ENCODE measurements around the gene CLTCL1. TPM values are rescaled to one million over a fixed set of nuclear protein-coding genes. Genes with fewer than 3 reads are reported as not detected.
"Not testable (repeated sequence)": the region's sequence is repeated elsewhere in the genome, so short reads cannot be mapped to it uniquely, and the experiment has no call there.

CLTCL1 gene
- total RNA-seq (2012; rRNA removed) = 8.1 and 12.7 TPM in 2 replicates

DNA sequence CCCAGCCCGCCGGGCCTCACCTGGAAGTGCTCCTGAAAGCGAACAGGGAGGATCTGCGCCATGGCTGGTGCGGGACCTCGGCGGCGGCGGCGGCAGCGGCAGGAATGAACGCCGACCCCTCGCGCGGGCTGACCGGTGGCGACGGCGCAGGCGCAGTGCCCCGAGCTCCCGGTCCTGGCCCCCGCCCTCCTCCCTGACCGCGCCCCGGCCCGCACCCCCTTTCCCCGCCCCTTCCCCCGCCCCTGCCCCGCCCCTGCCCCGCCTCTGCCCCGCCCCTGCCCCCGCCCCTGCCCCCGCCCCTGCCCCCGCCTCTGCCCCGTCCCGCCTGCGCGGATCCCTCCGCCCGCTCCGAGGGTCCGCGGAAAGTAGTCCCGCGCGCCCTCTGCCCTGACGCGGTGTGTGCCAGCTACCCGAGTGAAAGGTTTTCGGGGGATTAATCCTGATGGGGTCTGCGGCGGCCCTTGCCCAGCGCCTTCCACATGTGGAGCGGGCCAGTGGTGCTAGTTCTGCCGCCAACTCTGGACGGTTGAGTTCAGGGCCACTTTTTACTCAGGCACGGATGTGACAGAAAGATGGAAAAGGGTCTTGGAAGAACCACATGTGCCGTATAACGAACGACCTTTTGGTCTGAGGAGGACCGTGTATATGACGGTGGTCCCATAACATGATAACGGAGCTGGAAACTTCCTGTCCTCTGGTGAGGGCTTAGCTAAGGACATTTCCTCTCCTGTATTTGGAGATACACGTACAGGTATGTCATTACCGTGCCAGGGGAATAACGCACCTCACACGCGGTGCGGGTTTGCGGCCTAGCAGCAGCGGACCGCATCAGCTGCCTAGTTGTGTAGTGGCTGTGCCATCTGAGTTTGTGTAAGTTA is at the start of gene CLTCL1:
CLTCL1 (minus strand) TSS at position 140 of the 878 bp plus-strand sequence; CDS start at position 62, 78 bp downstream.
- Histone ChIP-seq H3K4me3 (ENCODE audit: low read length) (peak within 1 kb of the TSS; percentile 88), H3K4me1 (ENCODE audit: control insufficient read depth, insufficient read depth, low read length) (peaks cover 45% of the 10 kb centered on the region)

DNA sequence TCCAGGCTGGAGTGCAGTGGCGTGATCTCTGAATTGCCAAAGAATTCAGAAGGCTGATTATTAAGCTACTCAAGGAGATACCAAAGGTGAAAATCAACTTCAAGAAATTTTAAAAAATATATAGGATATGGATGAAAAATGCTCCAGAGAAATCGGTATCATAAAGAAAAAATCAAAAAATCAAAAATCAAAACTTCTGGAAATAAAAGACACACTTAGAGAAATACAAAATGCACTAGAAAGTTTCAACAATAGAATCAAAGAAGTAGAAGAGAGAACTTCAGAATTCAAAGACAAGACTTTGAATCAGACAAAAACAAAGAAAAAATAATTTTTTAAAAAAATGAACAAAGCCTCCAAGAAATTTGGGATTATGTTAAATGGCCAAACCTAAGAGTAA is 45.6 kb upstream of the CLTCL1 start:
- Histone ChIP-seq H3K9me3 (replicated peaks; ENCODE audit: low read length) (no peaks in the 10 kb centered on the region), H3K27me3 (ENCODE audit: control insufficient read depth, insufficient read depth, low read length) (no peaks in the 10 kb centered on the region), H3K36me3 (ENCODE audit: insufficient read depth, low read length) (peaks cover 36% of the 10 kb centered on the region)

More for the DNA sequence above, at the start of gene CLTCL1:
- H3K4me2 ChIP-seq (ENCODE audit: low read length) = peak within 1 kb of the TSS; percentile 87
- peak within 1 kb of the TSS; percentile 88 for H3K9ac ChIP-seq (ENCODE audit: low read depth, low read length)
- no peaks in the 10 kb centered on the region for H3K9me3 ChIP-seq (replicated peaks; ENCODE audit: low read length)
- no peaks in the 10 kb centered on the region for H3K27me3 ChIP-seq (ENCODE audit: control insufficient read depth, insufficient read depth, low read length)
- no peaks in the 10 kb centered on the region for H3K36me3 ChIP-seq (ENCODE audit: insufficient read depth, low read length)

DNA sequence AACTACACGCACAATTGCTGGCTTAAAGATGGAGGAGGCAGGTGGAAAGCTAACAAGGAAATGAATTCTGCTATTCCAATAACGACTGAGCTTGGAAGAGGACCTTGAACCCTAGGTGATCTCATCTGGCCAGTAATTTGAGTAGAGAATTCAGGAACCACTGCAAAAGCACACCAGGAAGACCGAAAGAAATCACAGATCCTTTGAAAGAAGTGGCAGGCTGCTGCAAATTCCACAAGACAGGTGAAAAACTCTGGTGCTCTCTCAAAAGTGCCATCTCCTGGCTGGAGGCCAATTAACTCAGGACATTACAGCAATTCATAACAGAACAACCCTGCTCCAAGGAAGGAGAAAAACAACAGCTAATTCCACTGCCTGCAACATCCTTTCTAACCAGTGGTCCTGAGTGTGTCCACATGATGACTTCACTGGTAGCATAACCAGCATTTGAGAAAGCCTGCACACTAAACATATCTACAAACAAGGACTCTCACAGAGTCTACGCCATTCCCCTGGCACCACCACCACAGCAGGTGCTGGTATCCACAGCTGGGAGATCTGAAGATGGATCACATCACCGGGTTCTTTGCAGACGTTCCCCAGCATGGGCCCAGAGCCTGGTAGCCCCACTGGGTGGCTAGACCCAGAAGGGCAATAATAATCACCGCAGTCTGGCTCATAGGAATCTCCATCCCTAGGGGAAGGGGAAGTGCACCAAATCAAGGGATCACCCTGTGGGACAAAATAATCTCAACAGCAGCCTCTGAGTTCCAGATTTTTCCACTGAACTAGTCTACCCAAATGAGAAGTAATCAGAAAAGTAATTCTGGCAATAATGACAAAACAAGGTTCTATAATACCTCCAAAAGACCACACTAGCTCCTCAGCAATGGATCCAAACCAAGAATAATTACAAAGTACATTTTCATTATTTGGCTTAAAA is 44.9 kb upstream of the CLTCL1 start:
- H3K9me3 ChIP-seq (replicated peaks; ENCODE audit: low read length) = no peaks in the 10 kb centered on the region
- H3K27me3 ChIP-seq (ENCODE audit: control insufficient read depth, insufficient read depth, low read length) = no peaks in the 10 kb centered on the region
- no peak overlapping the region for H3K4me2 ChIP-seq (ENCODE audit: low read length)
- no peak overlapping the region for H3K4me3 ChIP-seq (ENCODE audit: low read length)
- no peaks in the 10 kb centered on the region for H3K4me1 ChIP-seq (ENCODE audit: control insufficient read depth, insufficient read depth, low read length)
- H3K36me3 ChIP-seq (ENCODE audit: insufficient read depth, low read length) = peaks cover 42% of the 10 kb centered on the region
- H3K9ac ChIP-seq (ENCODE audit: low read depth, low read length) = no peak overlapping the region

More for the DNA sequence above, 45.6 kb upstream of the CLTCL1 start:
- no peaks in the 10 kb centered on the region for H3K4me1 ChIP-seq (ENCODE audit: control insufficient read depth, insufficient read depth, low read length)
- H3K9ac ChIP-seq (ENCODE audit: low read depth, low read length) = no peak overlapping the region
- no peak overlapping the region for H3K4me3 ChIP-seq (ENCODE audit: low read length)
- H3K4me2 ChIP-seq (ENCODE audit: low read length) = no peak overlapping the region

DNA sequence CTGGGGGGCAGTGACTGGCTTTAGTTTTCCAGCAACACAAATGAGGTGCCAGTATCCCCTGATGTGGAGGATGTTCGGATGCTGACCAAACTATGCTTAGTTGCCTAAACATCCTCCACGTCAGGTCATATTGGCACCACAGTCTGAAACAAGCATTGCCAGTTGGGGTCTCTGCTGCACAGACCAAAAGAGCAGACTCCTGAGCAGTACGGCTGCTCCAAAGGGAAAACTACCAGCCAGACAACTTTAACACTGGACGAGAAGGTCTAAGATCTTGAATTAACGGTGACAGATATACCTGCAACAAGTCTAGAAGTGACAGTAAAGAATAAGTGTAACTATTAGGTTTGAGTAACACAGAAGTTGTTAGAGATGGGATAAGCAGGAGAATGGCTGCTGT is 40.5 kb upstream of the CLTCL1 start:
- Histone ChIP-seq H3K9me3 (replicated peaks; ENCODE audit: low read length) (no peaks in the 10 kb centered on the region), H3K9ac (ENCODE audit: low read depth, low read length) (no peak overlapping the region), H3K36me3 (ENCODE audit: insufficient read depth, low read length) (peaks cover 62% of the 10 kb centered on the region), H3K4me2 (ENCODE audit: low read length) (no peak overlapping the region), H3K27me3 (ENCODE audit: control insufficient read depth, insufficient read depth, low read length) (no peaks in the 10 kb centered on the region), H3K4me1 (ENCODE audit: control insufficient read depth, insufficient read depth, low read length) (no peaks in the 10 kb centered on the region), H3K4me3 (ENCODE audit: low read length) (no peak overlapping the region)

DNA sequence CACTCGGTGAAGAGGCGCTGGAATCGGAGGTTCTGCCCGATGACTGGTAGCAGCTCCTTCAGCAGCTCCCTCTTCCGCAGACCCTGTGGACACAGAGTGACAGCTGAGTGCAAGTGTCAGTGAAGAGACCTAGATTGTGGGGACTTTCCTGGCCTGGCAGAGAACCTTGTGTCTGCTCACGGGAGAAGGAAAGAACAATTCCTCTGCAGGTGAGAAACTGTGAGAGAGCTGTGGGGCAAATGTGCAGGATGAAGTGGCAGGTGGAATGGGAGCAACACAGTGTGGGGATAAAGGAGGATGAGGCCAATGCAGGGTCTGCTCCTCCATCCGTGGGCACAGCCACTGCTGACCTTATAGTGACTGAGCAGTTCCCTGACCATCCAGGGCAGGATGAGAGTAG is 40.0 kb upstream of the CLTCL1 start:
- no peak overlapping the region for H3K9ac ChIP-seq (ENCODE audit: low read depth, low read length)
- no peak overlapping the region for H3K4me3 ChIP-seq (ENCODE audit: low read length)
- peaks cover 58% of the 10 kb centered on the region for H3K36me3 ChIP-seq (ENCODE audit: insufficient read depth, low read length)
- H3K4me1 ChIP-seq (ENCODE audit: control insufficient read depth, insufficient read depth, low read length) = no peaks in the 10 kb centered on the region
- H3K9me3 ChIP-seq (replicated peaks; ENCODE audit: low read length) = no peaks in the 10 kb centered on the region
- no peaks in the 10 kb centered on the region for H3K27me3 ChIP-seq (ENCODE audit: control insufficient read depth, insufficient read depth, low read length)
- H3K4me2 ChIP-seq (ENCODE audit: low read length) = no peak overlapping the region

GRCh38 chr22:19330865-19331418 is 39.4 kb upstream of the CLTCL1 start:
- no peak overlapping the region for H3K4me2 ChIP-seq (ENCODE audit: low read length)
- peaks cover under 1% of the 10 kb centered on the region for H3K4me1 ChIP-seq (ENCODE audit: control insufficient read depth, insufficient read depth, low read length)
- no peaks in the 10 kb centered on the region for H3K9me3 ChIP-seq (replicated peaks; ENCODE audit: low read length)
- no peaks in the 10 kb centered on the region for H3K27me3 ChIP-seq (ENCODE audit: control insufficient read depth, insufficient read depth, low read length)
- H3K4me3 ChIP-seq (ENCODE audit: low read length) = no peak overlapping the region
- no peak overlapping the region for H3K9ac ChIP-seq (ENCODE audit: low read depth, low read length)
- H3K36me3 ChIP-seq (ENCODE audit: insufficient read depth, low read length) = peaks cover 52% of the 10 kb centered on the region

- H3K27me3 ChIP-seq (ENCODE audit: control insufficient read depth, insufficient read depth, low read length); H3K4me1 ChIP-seq (ENCODE audit: control insufficient read depth, insufficient read depth, low read length); H3K9ac ChIP-seq (ENCODE audit: low read depth, low read length); H3K4me3 ChIP-seq (ENCODE audit: low read length); H3K4me2 ChIP-seq (ENCODE audit: low read length); H3K9me3 ChIP-seq (replicated peaks; ENCODE audit: low read length): not testable (repeated sequence)
- peaks cover 48% of the 10 kb centered on the region for H3K36me3 ChIP-seq (ENCODE audit: insufficient read depth, low read length)
These were observed 38.7 kb upstream of the CLTCL1 start for GRCh38 chr22:19330205-19330604.

- Histone ChIP-seq H3K36me3 (ENCODE audit: insufficient read depth, low read length) (peaks cover 44% of the 10 kb centered on the region), H3K4me1 (ENCODE audit: control insufficient read depth, insufficient read depth, low read length) (peaks cover 13% of the 10 kb centered on the region), H3K9ac (ENCODE audit: low read depth, low read length) (no peak overlapping the region), H3K9me3 (replicated peaks; ENCODE audit: low read length) (no peaks in the 10 kb centered on the region), H3K27me3 (ENCODE audit: control insufficient read depth, insufficient read depth, low read length) (no peaks in the 10 kb centered on the region), H3K4me3 (ENCODE audit: low read length) (no peak overlapping the region), H3K4me2 (ENCODE audit: low read length) (no peak overlapping the region)
These were observed 37.9 kb upstream of the CLTCL1 start for GRCh38 chr22:19329454-19329853.

DNA sequence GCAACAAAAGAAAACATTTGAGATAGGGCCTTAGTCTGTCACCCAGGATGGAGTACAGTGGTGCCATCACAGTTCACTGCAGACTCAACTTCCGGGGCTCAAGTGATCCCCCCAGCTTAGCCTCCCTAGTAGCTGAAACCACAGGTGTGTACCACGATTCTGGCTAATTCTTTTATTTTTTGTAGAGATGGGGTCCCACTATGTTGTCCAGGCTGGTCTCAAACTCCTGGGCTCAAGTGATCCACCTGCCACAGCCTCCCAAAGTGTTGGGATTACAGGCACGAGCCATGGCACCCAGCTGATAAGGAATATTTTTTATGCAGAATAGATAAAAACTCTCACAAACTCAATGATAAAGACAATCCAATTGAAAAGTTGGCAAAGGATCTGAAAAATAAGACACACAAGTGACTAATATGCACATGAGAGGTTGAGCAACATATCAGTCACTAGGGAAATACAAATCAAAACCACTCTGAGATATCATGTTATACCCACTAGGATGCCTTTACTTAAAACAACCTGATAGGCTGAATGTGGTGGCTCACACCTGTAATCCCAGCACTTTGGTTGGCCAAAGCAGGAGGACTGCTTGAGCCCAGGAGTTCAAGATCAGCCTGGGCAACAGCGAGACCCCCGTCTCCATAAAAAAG is 33.9 kb upstream of the CLTCL1 start:
- no peak overlapping the region for H3K9ac ChIP-seq (ENCODE audit: low read depth, low read length)
- H3K9me3 ChIP-seq (replicated peaks; ENCODE audit: low read length) = no peaks in the 10 kb centered on the region
- peak overlapping the region; percentile 1 for H3K4me2 ChIP-seq (ENCODE audit: low read length)
- peaks cover 20% of the 10 kb centered on the region for H3K36me3 ChIP-seq (ENCODE audit: insufficient read depth, low read length)
- no peaks in the 10 kb centered on the region for H3K27me3 ChIP-seq (ENCODE audit: control insufficient read depth, insufficient read depth, low read length)
- peak overlapping the region; percentile 16 for H3K4me3 ChIP-seq (ENCODE audit: low read length)
- peaks cover 13% of the 10 kb centered on the region for H3K4me1 ChIP-seq (ENCODE audit: control insufficient read depth, insufficient read depth, low read length)

GRCh38 chr22:19323420-19323819 is 31.9 kb upstream of the CLTCL1 start:
- H3K9me3 ChIP-seq (replicated peaks; ENCODE audit: low read length); H3K27me3 ChIP-seq (ENCODE audit: control insufficient read depth, insufficient read depth, low read length); H3K9ac ChIP-seq (ENCODE audit: low read depth, low read length); H3K4me2 ChIP-seq (ENCODE audit: low read length); H3K36me3 ChIP-seq (ENCODE audit: insufficient read depth, low read length); H3K4me3 ChIP-seq (ENCODE audit: low read length): not testable (repeated sequence)
- peaks cover 13% of the 10 kb centered on the region for H3K4me1 ChIP-seq (ENCODE audit: control insufficient read depth, insufficient read depth, low read length)

- no peaks in the 10 kb centered on the region for H3K36me3 ChIP-seq (ENCODE audit: insufficient read depth, low read length)
- H3K27me3 ChIP-seq (ENCODE audit: control insufficient read depth, insufficient read depth, low read length) = no peaks in the 10 kb centered on the region
- peaks cover 13% of the 10 kb centered on the region for H3K4me1 ChIP-seq (ENCODE audit: control insufficient read depth, insufficient read depth, low read length)
- H3K9me3 ChIP-seq (replicated peaks; ENCODE audit: low read length) = peaks cover under 1% of the 10 kb centered on the region
- H3K4me3 ChIP-seq (ENCODE audit: low read length) = no peak overlapping the region
- no peak overlapping the region for H3K4me2 ChIP-seq (ENCODE audit: low read length)
- no peak overlapping the region for H3K9ac ChIP-seq (ENCODE audit: low read depth, low read length)
These were observed 30.2 kb upstream of the CLTCL1 start for GRCh38 chr22:19321757-19322156.
